ENCODE data around the gene SPATS2L.
A peak's percentile ranks its signal among the peaks of the same experiment; 100 is the strongest.

SPATS2L gene

GRCh38 chr2:200306196-200306930 lies at the start of gene SPATS2L:
TSS of gene SPATS2L (plus strand) at chr2:200306693. CDS start at chr2:200389245, 82,552 bp downstream.
- DNase-seq: peak in 50 of 51 donors; percentile 2 to 84 (median 64)

GRCh38 chr2:200257570-200257969 lies 48.9 kb upstream of the SPATS2L start:
- DNase-seq: no peak

- no peak for DNase-seq
Measured at GRCh38 chr2:200258081-200258480, 48.4 kb upstream of the SPATS2L start.

- no peak for DNase-seq
Measured at GRCh38 chr2:200258881-200259576, 47.5 kb upstream of the SPATS2L start.

GRCh38 chr2:200259577-200259957 lies 46.9 kb upstream of the SPATS2L start:
- no peak for DNase-seq

- DNase-seq: no peak
Measured at GRCh38 chr2:200262047-200262446, 44.4 kb upstream of the SPATS2L start.

GRCh38 chr2:200263279-200263678 lies 43.2 kb upstream of the SPATS2L start:
- no peak for DNase-seq

- no peak for DNase-seq
Measured at GRCh38 chr2:200264631-200265030, 41.9 kb upstream of the SPATS2L start.

GRCh38 chr2:200266406-200266805 lies 40.1 kb upstream of the SPATS2L start:
- no peak for DNase-seq

- no peak for DNase-seq
Measured at GRCh38 chr2:200267350-200267749, 39.1 kb upstream of the SPATS2L start.

- DNase-seq: no peak
Measured at GRCh38 chr2:200270732-200271131, 35.8 kb upstream of the SPATS2L start.

GRCh38 chr2:200272320-200272719 lies 34.2 kb upstream of the SPATS2L start:
- no peak for DNase-seq

GRCh38 chr2:200274116-200275075 lies 32.1 kb upstream of the SPATS2L start:
- DNase-seq: peak in 16 of 51 donors; percentile 1 to 46 (median 12)

- no peak for DNase-seq
Measured at GRCh38 chr2:200275295-200276013, 31.0 kb upstream of the SPATS2L start.

- no peak for DNase-seq
Measured at GRCh38 chr2:200276472-200276871, 30.0 kb upstream of the SPATS2L start.

GRCh38 chr2:200278694-200279316 lies 27.7 kb upstream of the SPATS2L start:
- DNase-seq: no peak

GRCh38 chr2:200279857-200280256 lies 26.6 kb upstream of the SPATS2L start:
- DNase-seq: no peak

GRCh38 chr2:200286578-200286977 lies 19.9 kb upstream of the SPATS2L start:
- no peak for DNase-seq

GRCh38 chr2:200288670-200289429 lies 17.6 kb upstream of the SPATS2L start:
- no peak for DNase-seq

GRCh38 chr2:200296118-200296517 lies 10.4 kb upstream of the SPATS2L start:
- DNase-seq: no peak
